Urinary bladder (tissue), 4 donors: ENCODE results near the gene FSTL3. TPM values are rescaled to one million over a fixed set of nuclear protein-coding genes. Genes with fewer than 3 reads are reported as not detected.

ENCODE experiments used
- DNase-seq: peaks from one replicate; pipeline ENCODE4 v3.0.0-alpha.2; 2015; ENCODE audit errors: extremely low spot score
- H3K27ac ChIP-seq: one replicate; pipeline ENCODE4 v1.5.1; 2013; ENCODE audit warnings: low read depth, mild to moderate bottlenecking, moderate library complexity
- H3K36me3 ChIP-seq: one replicate; pipeline ENCODE4 v1.6.1; 2013; ENCODE audit warnings: mild to moderate bottlenecking, moderate library complexity; ENCODE audit not compliant: insufficient read depth
- H3K4me1 ChIP-seq: one replicate; pipeline ENCODE4 v1.6.1; 2013; ENCODE audit warnings: mild to moderate bottlenecking, moderate library complexity; ENCODE audit not compliant: insufficient read depth
- H3K4me3 ChIP-seq: one replicate; pipeline ENCODE4 v1.5.1; 2013; ENCODE audit warnings: low read depth, low read length
- WGBS: extraction: QIAGEN DNeasy Blood & Tissue Kit; methylation state at CpG from one replicate; pipeline ENCODE4 v1.1.7; 2013; 5-methylcytosine and 5-hydroxymethylcytosine counted together
- polyA plus RNA-seq: library from polyadenylated mRNA; stranded (reverse); fragments of 200-250 nt; gene quantifications from one replicate; pipeline ENCODE4 v1.2.3, GENCODE V29; 2013
- total RNA-seq: library from RNA; depleted of rRNA; stranded (reverse); fragments of >200 nt; gene quantifications from one replicate; pipeline ENCODE4 v1.2.3, GENCODE V29; 2014
- donor health status: healthy with polysubstance abuse.
- donor health status: healthy.

Gene FSTL3
- total and polyA plus RNA-seq, 2 donors: 23.3 to 86.9 TPM

DNA sequence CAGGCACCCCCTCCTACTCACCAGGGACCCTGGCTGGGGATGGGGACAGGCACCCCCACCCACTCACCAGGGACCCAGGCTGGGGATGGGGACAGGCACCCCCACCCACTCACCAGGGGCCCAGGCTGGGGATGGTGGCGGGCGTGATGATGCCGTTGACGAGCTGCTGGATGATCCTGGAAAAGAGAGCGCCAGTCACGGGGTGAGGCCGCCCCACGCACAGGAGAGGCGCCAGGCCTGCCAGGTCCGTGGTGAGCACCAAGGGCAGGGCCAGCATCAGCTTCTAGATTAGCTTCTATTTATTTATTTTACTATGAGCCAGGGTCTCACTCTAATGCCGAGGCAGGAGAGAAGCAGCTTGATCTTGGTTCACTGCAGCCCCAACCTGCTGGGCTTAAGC, 26.1 kb upstream of the FSTL3 start:
- no peaks in the 10 kb centered on the region for H3K4me1 ChIP-seq
- H3K27ac ChIP-seq: no peak overlapping the region
- H3K4me3 ChIP-seq: no peak overlapping the region
- DNase-seq: no peak
- 89% methylated on average over 11 of the region's 11 CpGs for WGBS
- H3K36me3 ChIP-seq: peaks cover 15% of the 10 kb centered on the region

DNA sequence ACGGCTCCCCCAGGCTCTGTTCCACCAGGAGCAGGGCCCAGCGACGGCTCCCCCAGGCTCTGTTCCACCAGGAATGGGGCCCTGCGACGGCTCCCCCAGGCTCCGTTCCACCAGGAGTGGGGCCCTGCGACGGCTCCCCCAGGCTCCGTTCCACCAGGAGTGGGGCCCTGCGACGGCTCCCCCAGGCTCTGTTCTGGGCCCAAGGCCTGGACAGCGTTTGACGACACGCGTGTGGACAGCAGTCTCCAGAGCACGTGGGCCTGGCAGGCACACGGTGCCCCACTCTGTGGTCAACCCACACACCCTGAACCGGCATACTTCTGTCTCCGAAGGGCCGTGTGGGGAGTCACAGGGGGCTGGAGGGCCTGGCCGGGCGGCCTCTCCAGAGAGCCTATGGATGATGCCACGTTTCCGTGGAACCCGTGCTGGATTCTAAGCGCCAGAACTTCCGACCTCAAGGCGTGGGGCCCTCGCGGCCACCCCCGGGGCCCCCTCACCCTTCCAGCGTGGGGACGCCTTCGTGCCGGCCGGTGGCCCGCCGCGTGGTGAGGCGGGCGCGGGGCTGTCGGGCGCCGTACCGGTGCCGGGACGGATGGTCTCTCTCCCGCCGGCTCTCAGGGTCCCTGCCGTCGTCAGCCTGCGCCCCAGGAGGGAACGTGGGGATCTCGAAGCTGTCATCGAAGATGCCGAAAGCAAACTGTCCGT, 24.9 kb upstream of the FSTL3 start:
- DNase-seq: no peak
- Histone ChIP-seq H3K4me3 (no peak overlapping the region), H3K36me3 (peaks cover 15% of the 10 kb centered on the region), H3K27ac (no peak overlapping the region), H3K4me1 (no peaks in the 10 kb centered on the region)
- 95% methylated on average over 58 of the region's 58 CpGs for WGBS

DNA sequence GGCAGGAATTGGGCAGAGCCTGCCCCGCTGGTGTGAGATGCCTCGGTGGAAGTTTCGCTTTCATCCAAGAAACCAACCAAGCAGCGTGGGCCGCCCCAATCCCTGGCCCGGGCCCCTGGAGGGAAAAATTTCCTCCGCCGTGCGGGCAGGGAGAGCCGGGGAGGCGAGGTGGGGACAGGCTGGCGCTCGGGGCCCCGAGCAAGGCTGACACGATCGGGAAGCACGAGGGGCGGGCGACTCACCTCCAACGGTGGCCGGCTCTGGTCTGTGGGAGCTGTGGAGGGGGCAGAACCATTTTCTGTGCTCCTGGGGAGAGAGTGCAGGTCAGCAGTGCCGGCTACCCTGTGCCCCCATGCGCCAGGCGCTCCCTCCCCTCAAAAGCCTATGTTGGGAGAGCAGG, 24.2 kb upstream of the FSTL3 start:
- DNase-seq: no peak
- peaks cover 10% of the 10 kb centered on the region for H3K36me3 ChIP-seq
- H3K4me3 ChIP-seq: no peak overlapping the region
- no peak overlapping the region for H3K27ac ChIP-seq
- WGBS: 89% methylated on average over 24 of the region's 24 CpGs
- no peaks in the 10 kb centered on the region for H3K4me1 ChIP-seq

DNA sequence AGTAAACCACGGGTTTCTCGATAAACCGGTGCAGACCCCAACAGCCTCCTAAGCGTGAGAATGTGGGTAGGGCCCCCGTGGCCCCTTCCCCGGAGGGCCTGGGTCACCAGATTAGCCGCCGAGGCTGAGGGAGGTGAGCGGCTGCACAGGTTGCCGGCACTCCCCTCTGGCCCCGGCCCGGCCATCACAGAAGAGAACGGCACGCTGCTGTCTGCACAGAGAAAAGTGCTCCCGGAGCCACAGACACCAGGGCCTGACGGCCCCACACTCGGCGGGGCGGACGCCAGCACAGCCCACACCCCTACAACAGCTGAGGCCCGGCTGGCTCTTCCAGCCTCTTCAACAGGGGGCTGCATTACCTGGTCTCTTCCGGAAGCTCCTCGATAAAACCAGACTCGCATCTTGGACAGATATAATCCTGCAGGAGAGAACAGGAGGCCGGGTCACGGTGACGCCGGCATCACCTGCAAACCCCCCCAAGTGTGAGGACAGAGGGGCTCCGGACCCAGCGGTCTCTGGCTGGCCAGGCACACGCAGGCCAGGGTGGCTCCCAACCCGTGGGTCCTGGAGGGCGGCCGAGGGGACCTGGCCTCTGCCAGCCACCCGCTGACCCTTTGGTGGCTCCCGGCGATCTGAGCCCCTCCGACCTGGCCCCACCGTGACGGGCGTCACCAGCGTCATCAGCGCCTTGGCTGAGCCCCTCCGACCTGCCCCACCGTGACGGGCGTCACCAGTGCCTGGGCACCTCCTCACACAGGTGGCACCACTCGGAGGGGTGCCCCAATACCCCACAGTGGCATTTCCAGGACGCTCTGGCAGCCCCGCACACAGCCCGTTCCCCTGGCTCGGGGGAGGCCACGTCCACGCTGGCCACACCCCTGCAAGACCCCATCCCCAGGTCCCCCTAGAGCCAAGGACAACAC, 23.5 kb upstream of the FSTL3 start:
- Histone ChIP-seq H3K4me3 (no peak overlapping the region), H3K36me3 (peaks cover 9% of the 10 kb centered on the region), H3K4me1 (no peaks in the 10 kb centered on the region), H3K27ac (no peak overlapping the region)
- DNase-seq: no peak
- WGBS: 92% methylated on average over 54 of the region's 54 CpGs

DNA sequence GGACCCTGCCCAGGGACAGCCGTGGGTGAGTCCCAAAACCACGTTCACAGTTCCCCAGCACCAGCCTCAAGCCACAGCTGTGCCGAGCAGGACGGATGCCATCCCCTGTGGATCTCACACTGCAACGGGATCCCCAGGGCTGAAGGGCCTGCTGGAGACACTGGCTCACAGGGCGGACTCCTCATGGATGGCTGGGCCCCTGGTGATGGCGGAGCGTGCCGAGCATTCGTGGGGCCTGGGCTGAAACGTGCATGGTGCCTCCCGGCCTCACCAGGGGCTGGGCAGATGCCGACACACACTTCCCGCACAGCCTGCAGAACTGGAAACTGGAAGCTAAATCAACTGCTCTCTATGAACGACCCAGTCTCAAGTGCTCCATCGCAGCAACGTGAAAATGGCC, 22.8 kb upstream of the FSTL3 start:
- 90% methylated on average over 17 of the region's 17 CpGs for WGBS
- Histone ChIP-seq H3K4me1 (no peaks in the 10 kb centered on the region), H3K4me3 (no peak overlapping the region), H3K36me3 (peaks cover 7% of the 10 kb centered on the region), H3K27ac (no peak overlapping the region)
- DNase-seq: no peak

DNA sequence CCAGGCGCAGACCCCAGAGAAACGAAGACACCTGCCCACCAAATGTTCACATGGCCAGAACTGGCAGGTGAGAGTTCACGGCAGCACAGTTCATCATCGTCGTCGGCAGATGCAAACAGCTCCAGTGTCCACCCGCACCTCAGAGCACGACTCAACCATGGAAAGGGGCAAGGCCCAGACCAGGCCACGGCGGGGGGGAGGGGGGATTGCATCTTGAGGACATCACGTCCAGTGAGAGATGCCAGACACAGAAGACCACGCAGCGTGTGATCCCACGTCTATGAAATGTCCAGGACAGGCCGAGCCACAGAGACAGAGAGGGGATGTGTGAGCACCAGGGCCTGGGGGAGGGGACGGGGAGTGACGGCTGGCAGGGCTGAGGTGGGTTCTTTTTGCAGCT, 20.5 kb upstream of the FSTL3 start:
- DNase-seq: no peak
- Histone ChIP-seq H3K27ac (no peak overlapping the region), H3K4me1 (no peaks in the 10 kb centered on the region), H3K36me3 (peaks cover 4% of the 10 kb centered on the region), H3K4me3 (no peak overlapping the region)
- WGBS: 79% methylated on average over 17 of the region's 17 CpGs

DNA sequence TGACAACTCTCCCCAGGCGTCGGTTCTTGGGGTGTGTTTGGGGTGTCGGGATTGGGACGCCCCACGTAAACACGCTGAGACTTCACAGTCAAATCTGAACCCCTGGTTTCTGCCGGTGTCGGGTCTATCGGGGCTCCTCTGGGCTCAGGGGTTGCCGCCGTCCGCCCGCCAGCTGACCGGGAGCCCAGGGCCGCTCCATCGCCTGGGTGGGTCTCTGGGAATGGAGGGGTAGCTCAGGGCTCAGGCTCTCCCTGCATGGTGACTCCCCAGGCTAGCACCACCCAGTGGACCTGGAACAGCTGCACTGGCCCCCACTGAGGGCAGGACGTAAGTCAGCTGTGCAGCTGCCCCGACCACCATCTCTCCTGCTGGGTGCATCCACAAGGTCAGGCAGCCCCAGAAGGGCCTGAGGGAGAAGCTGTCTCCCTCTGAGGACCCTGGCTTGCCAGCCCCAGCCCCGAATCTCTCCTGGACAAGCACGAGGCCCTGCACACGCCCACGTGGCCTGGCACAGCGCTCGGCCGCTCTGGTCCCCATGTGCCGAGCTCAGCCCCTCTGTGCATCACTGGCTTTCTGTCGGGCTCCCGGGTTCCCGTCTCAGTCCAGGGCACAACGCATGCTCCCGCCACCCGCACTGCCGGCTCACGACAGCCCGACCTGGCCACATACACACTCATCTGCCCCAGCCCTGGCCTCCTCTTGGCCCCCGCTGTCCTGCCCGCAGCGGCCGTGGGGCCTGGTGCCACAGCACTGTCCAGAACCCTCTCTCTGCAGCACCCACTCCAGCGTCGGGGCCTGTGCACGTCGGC, 19.2 kb upstream of the FSTL3 start:
- Histone ChIP-seq H3K36me3 (no peaks in the 10 kb centered on the region), H3K27ac (no peak overlapping the region), H3K4me1 (no peaks in the 10 kb centered on the region), H3K4me3 (no peak overlapping the region)
- WGBS: 85% methylated on average over 43 of the region's 43 CpGs
- DNase-seq: no peak

DNA sequence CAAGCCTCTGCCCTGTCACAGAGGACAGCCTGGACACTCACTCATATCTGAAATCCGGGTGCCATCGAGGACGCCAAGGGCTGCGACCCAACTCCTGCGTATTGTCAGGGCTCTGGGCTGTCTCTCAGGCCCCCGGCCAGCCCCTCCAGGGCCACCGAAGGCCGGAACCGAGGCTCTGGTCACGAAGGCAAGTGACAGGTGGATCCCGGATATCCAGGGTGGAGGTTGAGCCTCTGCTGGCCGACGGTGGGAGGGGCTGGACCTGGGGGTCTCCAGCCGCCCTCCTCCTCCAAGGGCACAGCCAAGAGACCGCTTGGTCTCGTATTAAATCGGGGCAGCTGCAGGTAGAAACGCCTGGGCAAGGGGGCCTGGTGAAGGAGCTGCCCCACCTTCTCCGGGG, 18.6 kb upstream of the FSTL3 start:
- Histone ChIP-seq H3K27ac (no peak overlapping the region), H3K36me3 (no peaks in the 10 kb centered on the region), H3K4me1 (no peaks in the 10 kb centered on the region), H3K4me3 (no peak overlapping the region)
- DNase-seq: no peak
- WGBS: 90% methylated on average over 19 of the region's 19 CpGs

DNA sequence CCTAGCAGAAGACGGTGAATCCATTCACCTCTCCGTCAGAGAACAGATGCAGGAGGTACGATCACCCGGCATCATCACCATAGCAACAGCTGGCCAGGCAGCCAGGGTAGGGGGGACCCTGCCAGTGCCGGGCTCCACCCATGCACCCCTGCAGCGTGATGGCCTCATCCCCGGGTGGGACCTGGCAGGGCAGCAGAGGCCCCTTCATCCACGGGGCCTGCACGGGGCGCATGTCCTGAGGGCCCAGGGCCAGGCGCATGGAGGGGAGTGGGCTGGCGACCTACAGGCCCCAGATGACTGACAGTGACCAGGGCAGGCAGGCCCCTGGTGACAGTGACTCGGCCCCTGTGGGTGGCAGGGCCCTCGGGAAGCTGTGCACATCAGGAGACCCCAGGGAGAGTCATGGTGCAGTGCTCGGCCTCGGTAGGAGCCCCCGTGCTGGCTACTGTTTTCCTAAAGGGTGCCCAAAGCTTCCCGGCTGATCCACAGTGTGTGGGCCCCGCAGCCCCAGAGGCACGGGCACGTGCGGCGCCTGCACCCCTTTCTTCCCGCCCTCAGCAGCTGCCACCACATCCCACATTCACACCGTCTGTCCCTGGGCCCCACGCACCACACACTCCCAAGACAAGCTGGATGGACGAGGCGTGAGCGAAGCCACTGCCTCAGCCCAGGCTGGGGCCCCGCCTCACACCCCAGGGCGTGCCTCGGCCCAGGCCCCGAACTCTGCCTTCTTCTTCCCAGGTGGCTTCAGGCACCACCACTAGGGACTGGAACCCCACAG, 17.9 kb upstream of the FSTL3 start:
- no peak for DNase-seq
- no peak overlapping the region for H3K4me3 ChIP-seq
- H3K4me1 ChIP-seq: no peaks in the 10 kb centered on the region
- 79% methylated on average over 33 of the region's 33 CpGs for WGBS
- no peak overlapping the region for H3K27ac ChIP-seq
- no peaks in the 10 kb centered on the region for H3K36me3 ChIP-seq

DNA sequence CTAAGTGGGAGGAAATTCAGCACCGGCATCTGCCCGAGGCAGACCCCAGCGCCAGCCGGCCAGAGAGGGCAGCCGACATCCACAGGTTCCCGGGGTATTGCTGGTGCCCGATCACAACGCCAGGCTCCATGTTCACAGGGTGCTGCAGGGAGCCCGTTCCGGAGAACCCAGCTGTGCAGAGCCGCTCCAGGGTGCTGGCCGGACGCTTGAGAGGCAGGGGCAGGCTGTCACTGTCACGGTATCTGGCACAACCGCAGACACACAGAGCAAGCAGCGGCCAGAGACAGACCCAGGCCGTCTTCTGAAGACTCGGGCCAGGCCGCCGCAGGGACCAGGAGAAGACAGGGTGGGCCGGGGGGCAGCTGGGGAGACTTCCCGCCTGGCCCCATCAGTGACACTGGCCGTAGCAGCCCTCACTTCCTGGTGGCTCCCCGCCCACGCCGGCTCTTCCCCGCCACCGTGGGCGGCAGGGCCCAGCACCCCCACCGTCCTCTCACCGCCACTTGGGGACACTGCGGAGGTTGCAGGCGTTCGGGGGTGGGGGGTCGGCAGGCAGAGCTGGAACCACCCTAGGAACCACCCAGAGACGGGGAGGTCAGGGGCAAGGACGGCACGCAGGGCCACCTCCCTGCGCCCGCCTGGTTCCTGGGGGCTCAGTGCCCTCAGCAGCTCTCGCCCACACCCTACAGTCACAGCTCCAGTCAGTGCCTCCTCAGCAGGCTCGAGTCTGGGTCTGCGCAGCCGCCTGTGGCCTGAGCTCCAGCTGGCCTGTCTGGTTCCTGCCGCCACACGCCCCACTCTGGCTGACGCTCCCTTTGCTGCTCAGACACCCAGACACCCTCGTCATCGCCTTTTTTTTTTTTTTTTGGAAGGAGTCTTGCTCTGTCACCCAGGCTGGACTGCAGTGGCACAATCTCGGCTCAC, 17.0 kb upstream of the FSTL3 start:
- no peak overlapping the region for H3K4me3 ChIP-seq
- no peaks in the 10 kb centered on the region for H3K4me1 ChIP-seq
- H3K27ac ChIP-seq: peak overlapping the region; percentile 14
- 79% methylated on average over 50 of the region's 50 CpGs for whole genome bisulfite sequencing
- DNase-seq: no peak
- no peaks in the 10 kb centered on the region for H3K36me3 ChIP-seq

DNA sequence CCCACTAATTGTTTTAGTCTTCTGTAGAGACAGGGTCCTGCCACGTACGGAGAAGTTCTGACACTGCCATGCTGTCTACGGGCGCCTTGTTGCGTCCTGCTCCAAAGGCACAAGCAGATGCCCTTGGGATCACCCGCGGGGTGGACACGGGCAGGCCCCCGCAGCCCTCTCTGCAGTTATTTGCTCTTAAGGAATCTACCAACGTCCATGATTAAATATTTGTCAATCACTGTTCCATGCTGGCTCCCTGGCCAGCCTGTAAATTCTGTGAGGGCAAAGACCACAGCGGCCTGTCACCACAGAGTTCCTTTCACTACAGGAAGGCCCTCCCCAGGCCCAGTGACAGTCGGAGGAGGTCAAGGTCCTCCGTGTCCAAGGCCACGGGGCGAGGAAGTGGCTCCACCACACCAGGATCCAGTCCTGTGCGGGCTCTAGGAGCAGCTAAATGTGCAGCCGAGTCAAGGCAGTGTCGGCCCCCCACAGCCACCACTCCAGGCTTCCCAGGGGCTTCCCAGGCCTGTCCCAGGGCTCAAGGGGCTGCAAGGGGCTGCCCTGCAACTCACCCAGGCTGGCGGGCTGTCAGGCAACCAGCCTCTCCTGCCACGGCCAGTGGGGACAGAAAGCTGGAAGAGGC, 15.3 kb upstream of the FSTL3 start:
- no peaks in the 10 kb centered on the region for H3K4me1 ChIP-seq
- H3K36me3 ChIP-seq: no peaks in the 10 kb centered on the region
- peak overlapping the region; percentile 97 for H3K4me3 ChIP-seq
- whole genome bisulfite sequencing: 57% methylated on average over 20 of the region's 20 CpGs
- no peak for DNase-seq
- no peak overlapping the region for H3K27ac ChIP-seq
